Measurements from ENCODE around the gene TADA1. TPM values are rescaled to one million over a fixed set of nuclear protein-coding genes. Genes with fewer than 3 reads are reported as not detected.
A peak's percentile ranks its signal among the peaks of the same experiment; 100 is the strongest.

The TADA1 gene, protein sequence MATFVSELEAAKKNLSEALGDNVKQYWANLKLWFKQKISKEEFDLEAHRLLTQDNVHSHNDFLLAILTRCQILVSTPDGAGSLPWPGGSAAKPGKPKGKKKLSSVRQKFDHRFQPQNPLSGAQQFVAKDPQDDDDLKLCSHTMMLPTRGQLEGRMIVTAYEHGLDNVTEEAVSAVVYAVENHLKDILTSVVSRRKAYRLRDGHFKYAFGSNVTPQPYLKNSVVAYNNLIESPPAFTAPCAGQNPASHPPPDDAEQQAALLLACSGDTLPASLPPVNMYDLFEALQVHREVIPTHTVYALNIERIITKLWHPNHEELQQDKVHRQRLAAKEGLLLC
- 10 to 100 TPM; 10.5 to 11.1 TPM for total RNA-seq

DNA sequence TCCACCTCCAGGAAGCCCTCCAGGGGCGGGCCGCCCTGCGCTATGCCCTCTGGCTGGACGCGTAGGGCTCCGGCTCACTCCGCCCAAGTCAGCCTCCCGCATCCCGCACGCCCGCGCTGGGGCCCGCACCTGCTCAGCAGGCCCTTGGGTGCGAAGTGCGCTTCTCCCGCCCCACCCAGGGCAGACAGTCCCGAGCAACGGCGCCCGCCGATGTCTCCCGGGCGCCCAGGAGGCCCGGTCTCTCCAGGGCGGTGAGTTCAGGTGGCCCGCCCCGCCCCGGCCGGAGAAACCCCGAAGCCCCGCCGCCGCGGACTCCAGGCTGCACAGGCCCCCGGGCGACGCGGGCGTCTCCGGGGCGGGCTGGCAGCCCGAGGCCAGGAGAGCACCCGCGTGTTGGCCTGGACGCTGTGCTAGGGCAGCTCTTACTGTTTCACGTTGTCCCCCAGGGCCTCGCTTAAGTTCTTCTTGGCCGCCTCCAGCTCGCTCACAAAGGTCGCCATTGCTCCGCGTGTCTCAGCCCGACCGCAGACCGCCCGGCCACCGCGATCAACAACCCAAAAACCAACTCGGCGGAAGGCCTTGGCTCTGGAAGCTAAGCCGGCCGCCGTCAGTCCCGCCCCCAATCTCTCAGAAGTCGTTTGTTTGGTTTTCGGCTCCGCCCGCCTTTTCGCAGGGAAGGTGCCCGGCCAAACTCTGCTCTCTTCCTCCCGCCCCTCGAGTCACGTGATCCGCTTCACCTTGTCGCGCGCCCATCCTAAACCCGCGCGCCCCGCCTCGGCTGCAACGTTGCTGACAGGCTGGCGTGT is at the start of gene TADA1:
Gene TADA1, minus strand, starts transcription at position 531 of the 806 bp plus-strand sequence. Its CDS starts 31 bp downstream, at position 500.
- H3K36me3 Mint-ChIP-seq (ENCODE audit: low read depth): peaks cover 14% of the 10 kb centered on the region
- peak; percentile 93 for ATAC-seq (replicated peaks)
- peak within 1 kb of the TSS; percentile 85 for H3K4me3 Mint-ChIP-seq
- no peaks in the 10 kb centered on the region for H3K27me3 Mint-ChIP-seq
- H3K9me3 Mint-ChIP-seq: no peaks in the 10 kb centered on the region
- H3K4me1 Mint-ChIP-seq: peaks cover 19% of the 10 kb centered on the region
- H3K27ac Mint-ChIP-seq: peak within 1 kb of the TSS; percentile 89

DNA sequence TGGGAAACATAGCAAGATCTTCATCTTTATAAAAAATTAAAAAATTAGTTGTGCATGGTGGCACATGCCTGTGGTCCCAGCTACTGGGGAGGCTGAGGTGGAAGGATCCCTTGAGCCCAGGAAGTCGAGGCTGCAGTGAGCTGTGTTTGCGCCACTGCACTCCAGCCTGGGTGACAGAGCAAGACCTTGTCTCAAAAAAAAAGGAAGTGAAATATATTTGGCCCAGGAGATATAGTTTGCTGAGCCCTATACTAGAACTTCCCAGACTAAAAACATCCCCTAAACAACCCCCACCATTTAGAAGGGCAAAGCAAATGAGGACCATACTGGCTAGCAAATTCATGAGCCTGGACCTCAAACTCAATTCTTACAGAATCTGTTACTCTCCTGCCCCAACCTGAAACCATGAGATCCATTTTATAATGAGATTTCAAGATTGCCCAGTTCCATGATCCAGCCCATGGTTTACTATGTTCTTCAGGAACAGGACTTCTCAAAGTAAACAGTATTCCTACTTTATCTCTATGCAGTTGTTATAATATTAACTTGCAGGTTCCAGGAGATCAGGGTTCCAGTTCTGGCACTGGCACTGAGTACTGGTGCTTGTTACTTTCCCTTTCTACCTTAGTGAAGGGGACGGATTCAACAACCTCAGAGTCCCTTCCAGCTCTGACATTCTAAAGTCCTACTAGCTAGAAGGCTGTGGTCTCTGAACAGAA is 48.9 kb upstream of the TADA1 start:
- H3K4me3 Mint-ChIP-seq: no peak overlapping the region
- no peak for ATAC-seq (replicated peaks)
- no peaks in the 10 kb centered on the region for H3K36me3 Mint-ChIP-seq (ENCODE audit: low read depth)
- no peaks in the 10 kb centered on the region for H3K9me3 Mint-ChIP-seq
- H3K27ac Mint-ChIP-seq: no peak overlapping the region
- no peaks in the 10 kb centered on the region for H3K4me1 Mint-ChIP-seq
- H3K27me3 Mint-ChIP-seq: peaks cover 32% of the 10 kb centered on the region

DNA sequence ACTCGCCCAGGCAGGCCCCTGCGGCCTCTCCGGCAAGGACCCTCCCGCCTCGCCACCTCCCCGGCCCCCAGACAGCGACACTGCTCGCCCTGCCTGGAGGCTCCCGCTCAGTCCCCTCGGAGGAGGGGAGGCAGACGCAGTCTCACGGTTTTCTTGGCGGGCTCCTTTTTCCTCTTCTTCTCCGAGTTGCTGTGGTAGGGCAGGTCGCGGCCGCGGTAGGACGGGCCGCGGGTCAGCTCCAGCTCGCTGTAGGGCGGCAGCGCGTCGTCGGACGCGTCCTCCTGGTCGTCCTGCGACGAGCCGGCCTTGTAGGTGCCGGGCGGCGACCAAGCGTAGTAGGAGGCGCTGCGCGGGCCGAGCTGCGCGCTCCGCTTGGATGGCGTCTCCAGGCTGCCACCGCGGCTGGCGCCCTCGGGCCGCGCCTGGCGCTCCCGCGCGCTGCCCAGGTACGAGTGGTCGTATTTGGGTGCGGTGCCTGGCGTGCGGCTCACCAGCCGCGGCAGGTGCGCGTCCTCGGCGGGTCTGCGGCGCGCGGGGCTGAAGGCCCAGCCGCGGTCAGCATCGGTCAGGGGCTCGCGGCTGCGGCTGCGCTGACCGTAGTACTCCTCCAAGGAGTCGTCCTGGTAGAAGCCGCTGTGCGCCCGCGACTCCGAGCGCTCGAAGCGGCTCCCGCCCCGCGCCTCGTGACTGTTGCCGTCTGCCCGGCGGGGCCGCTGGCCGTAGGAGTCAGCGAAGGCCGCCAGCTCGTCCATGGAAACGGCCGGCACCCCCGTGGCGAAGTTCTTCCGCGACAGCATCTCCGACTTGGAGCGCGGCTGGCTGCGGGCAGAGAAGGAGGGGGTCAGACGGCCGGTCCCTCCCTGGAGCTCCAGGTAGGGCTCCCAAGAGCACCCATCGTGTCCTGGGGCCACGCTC is 44.8 kb upstream of the TADA1 start:
- Mint-ChIP-seq H3K36me3 (ENCODE audit: low read depth) (no peaks in the 10 kb centered on the region), H3K4me3 (no peak overlapping the region), H3K9me3 (no peaks in the 10 kb centered on the region), H3K4me1 (no peaks in the 10 kb centered on the region), H3K27me3 (peaks cover 35% of the 10 kb centered on the region), H3K27ac (no peak overlapping the region)
- no peak for ATAC-seq (replicated peaks)

DNA sequence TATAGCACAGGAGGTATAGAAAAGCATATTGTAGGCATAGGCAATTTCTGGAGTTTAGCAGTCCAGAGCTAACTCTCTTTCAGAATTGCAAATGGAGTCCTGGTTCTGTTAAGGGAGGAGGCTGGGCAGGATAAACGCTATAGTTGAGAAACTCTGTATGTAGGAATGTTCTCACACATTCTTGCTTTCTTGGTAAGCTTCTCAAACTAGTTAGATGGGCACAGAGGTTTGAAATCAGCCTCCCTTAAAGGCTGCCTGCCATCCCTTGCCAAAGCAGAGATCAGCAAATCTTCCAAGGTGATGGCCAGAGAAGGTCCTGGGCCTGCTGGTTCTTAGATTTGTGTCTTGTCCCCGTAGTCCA is 42.9 kb upstream of the TADA1 start:
- no peak overlapping the region for H3K27ac Mint-ChIP-seq
- no peak overlapping the region for H3K4me3 Mint-ChIP-seq
- H3K36me3 Mint-ChIP-seq (ENCODE audit: low read depth): no peaks in the 10 kb centered on the region
- H3K9me3 Mint-ChIP-seq: no peaks in the 10 kb centered on the region
- H3K4me1 Mint-ChIP-seq: no peaks in the 10 kb centered on the region
- H3K27me3 Mint-ChIP-seq: peaks cover 32% of the 10 kb centered on the region
- no peak for ATAC-seq (replicated peaks)

DNA sequence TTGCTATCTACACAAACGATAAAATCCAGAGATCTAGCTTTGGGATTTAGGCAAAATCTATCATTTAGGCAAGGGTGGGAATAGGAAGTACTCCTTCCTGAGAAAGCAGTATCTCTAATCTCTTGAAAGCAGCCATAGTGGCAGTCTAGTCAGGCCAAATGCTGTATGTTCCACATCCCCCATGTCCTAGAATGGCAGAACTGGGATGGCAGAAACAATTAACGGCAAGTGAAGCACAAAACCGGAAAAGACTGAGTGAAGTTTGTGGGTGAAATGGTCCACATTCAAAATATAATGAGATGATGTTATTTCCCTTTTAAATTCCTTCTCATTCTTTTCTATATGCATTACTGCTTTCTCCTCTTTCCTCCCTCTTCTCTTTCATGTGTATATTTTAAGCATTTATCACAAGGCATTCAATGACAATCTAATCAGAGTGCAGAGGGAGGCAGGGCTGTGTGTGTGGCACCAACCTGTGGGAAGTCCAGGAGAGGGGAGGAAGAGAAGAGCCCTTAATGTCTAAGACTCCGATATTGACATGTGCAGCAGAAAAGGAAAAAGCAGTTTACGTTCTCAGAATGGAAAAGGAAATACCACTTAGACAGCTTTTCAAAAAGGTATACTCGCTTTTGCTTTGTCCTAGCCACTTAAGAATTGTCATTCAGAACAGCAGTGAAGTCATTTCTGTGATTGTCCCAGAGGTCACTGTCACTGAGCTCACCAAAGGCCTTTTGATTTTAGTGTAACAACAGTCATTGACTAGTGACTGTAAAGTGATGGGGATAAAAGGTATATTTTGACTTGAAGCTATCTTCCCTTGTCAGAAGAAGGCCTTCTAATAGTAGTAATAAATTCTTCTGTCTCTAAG is 42.3 kb upstream of the TADA1 start:
- ATAC-seq (replicated peaks): no peak
- no peaks in the 10 kb centered on the region for H3K4me1 Mint-ChIP-seq
- H3K4me3 Mint-ChIP-seq: no peak overlapping the region
- H3K27ac Mint-ChIP-seq: no peak overlapping the region
- no peaks in the 10 kb centered on the region for H3K9me3 Mint-ChIP-seq
- H3K36me3 Mint-ChIP-seq (ENCODE audit: low read depth): no peaks in the 10 kb centered on the region
- H3K27me3 Mint-ChIP-seq: peaks cover 32% of the 10 kb centered on the region

DNA sequence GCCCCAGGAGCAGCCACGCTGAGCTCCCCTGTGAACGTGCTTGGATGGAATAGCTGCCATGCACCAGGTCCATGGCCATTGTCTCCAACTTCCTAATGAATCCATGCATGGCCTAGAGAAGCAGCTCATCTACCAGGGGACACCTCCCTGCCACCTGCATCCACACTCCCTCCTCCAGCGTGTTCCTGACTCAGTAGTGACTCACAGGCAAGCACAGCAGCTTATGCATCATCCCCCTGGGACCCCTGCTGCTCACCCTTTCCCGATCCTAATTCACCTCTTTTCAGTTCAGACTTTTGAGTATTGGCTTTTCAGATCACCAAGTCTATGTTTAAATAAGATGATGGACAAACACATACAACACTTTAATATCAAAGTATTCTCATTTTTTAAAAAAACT is 39.9 kb upstream of the TADA1 start:
- H3K27ac Mint-ChIP-seq: no peak overlapping the region
- ATAC-seq (replicated peaks): no peak

DNA sequence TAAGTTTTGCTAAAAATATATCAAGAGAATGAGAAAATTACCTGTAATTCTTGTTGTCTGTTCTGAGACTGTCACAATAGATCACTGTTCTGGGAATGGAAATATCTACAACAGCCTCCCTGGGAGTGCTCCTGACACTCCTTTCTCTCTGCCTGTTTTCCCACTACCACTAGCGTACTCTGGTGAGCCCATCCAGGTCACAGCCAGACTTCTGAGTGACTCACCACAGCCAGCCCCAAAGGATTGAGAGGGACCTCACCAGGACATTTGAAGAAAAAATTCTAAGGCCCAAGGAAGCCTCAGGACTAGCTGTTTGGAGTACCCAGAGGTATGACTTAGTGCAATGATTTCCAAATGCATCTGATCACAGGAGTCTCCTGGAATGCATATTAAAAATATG is 39.0 kb upstream of the TADA1 start:
- peaks cover 19% of the 10 kb centered on the region for H3K27me3 Mint-ChIP-seq
- H3K36me3 Mint-ChIP-seq (ENCODE audit: low read depth): no peaks in the 10 kb centered on the region
- no peak overlapping the region for H3K27ac Mint-ChIP-seq
- no peak overlapping the region for H3K4me3 Mint-ChIP-seq
- H3K9me3 Mint-ChIP-seq: no peaks in the 10 kb centered on the region
- no peaks in the 10 kb centered on the region for H3K4me1 Mint-ChIP-seq
- no peak for ATAC-seq (replicated peaks)

More for the DNA sequence above, 39.9 kb upstream of the TADA1 start:
- no peaks in the 10 kb centered on the region for H3K9me3 Mint-ChIP-seq
- H3K27me3 Mint-ChIP-seq: peaks cover 21% of the 10 kb centered on the region
- H3K4me3 Mint-ChIP-seq: no peak overlapping the region
- H3K4me1 Mint-ChIP-seq: no peaks in the 10 kb centered on the region
- H3K36me3 Mint-ChIP-seq (ENCODE audit: low read depth): no peaks in the 10 kb centered on the region

DNA sequence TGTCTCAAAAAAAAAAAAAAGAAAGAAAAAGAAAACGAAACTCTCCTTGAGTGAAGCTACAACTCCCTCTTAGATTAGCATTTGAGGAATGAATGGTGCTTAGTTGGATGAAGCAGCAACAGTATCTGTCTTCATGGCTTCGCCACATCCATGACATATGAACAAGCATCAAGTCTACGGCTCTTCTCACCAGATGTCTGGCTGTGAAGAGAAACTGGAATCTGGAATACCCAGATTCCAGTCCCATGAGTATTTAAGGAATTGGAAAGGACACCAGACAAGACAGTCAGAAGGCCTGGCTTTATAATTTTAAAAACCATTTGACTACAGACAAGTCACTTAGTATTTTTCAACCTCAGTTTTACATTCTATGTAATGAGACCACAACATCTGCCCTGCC is 38.0 kb upstream of the TADA1 start:
- no peak overlapping the region for H3K27ac Mint-ChIP-seq
- H3K9me3 Mint-ChIP-seq: no peaks in the 10 kb centered on the region
- H3K27me3 Mint-ChIP-seq: peaks cover 10% of the 10 kb centered on the region
- ATAC-seq (replicated peaks): no peak
- no peaks in the 10 kb centered on the region for H3K36me3 Mint-ChIP-seq (ENCODE audit: low read depth)
- H3K4me1 Mint-ChIP-seq: no peaks in the 10 kb centered on the region
- H3K4me3 Mint-ChIP-seq: no peak overlapping the region

DNA sequence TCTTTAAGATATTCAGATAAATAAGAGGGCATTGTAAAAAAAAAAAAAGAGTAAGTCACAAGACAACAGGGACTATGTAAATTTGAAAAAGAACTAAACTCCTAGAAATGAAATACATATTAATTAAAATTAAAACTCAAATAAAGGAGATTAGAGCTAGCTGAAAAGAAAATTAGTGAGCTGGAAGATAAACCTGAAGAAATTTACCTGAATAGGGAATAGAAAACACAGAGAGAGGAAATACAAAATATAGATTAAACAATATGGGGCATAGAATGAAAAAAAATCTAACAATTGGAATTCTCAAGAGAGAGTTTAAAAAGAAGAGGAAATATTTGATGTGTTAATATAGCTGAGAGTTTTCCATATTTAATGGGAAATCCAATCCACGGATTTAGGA is 35.6 kb upstream of the TADA1 start:
- Mint-ChIP-seq H3K27ac (no peak overlapping the region), H3K36me3 (ENCODE audit: low read depth) (no peaks in the 10 kb centered on the region), H3K27me3 (no peaks in the 10 kb centered on the region), H3K4me1 (no peaks in the 10 kb centered on the region), H3K9me3 (no peaks in the 10 kb centered on the region), H3K4me3 (no peak overlapping the region)
- no peak for ATAC-seq (replicated peaks)

DNA sequence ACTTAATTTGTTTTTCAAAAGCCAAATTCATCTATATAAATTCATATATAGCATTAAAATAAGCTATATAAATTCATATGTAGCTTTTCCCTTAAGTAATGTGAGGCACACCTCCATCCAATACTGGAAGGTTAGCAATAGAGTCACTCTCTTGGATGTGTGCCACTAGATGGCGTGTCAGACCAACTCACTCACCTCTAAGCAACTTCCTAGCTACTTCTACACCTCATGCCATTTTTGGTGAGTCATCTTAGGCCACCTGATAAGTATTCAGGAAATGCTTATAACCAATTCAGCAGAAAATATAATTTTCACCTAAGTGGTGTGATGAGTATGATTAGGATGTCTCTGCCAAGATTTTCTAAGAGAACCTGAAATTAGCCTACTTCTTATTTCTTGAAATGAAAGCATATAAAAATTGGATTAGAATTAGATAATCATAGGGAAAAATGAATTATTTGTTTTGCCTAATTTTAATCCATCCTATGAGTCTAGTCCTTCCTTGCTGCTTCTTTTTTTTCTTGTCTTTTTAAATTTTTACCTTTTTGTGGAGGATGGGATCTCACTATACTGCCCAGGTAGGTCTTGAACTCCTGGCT is 34.4 kb upstream of the TADA1 start:
- ATAC-seq (replicated peaks): peak; percentile 83
- H3K27me3 Mint-ChIP-seq: no peaks in the 10 kb centered on the region
- no peaks in the 10 kb centered on the region for H3K36me3 Mint-ChIP-seq (ENCODE audit: low read depth)
- no peak overlapping the region for H3K27ac Mint-ChIP-seq
- H3K9me3 Mint-ChIP-seq: no peaks in the 10 kb centered on the region
- H3K4me3 Mint-ChIP-seq: no peak overlapping the region
- peaks cover 3% of the 10 kb centered on the region for H3K4me1 Mint-ChIP-seq

DNA sequence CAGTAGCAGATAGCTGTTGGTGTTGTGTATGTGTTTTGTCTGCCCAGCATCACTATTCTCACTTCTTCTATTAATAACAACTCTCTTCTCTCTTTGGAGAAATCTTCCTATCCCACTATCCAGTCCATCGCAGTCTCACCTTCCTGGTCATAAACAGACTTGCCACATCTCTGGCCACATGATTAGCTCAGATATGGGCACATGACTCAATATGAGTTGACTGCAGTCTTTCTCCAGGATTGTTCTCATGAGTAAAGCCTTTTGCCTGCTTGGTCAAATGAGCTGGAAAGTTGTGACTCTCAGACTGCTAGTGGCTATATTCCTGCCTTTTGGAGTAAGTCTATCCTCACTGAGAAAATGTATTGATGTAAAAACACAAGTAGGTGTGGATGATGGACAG is 32.9 kb upstream of the TADA1 start:
- Mint-ChIP-seq H3K27me3 (peaks cover 5% of the 10 kb centered on the region), H3K4me1 (peaks cover 3% of the 10 kb centered on the region), H3K9me3 (no peaks in the 10 kb centered on the region), H3K27ac (no peak overlapping the region), H3K36me3 (ENCODE audit: low read depth) (no peaks in the 10 kb centered on the region), H3K4me3 (no peak overlapping the region)
- ATAC-seq (replicated peaks): no peak

DNA sequence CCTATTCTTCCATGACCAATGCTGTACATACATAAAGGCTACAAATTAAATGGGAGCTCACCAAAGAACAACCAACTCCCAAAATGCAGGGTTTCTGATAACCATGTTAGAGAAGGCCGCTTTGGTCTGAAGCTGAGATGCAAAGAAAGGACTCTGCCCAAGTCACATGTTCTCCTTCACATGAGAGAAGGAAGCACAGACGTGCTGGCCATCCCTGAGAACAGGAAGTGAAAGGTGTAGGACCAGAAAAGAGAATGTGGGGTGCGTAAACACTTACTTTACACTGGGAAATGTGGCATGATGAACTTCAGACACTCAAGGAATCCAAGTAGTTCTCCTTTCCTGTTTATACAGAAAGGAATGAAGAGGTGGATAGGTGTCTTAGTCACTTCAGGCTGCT is 31.7 kb upstream of the TADA1 start:
- H3K27ac Mint-ChIP-seq: no peak overlapping the region
- H3K27me3 Mint-ChIP-seq: peaks cover 5% of the 10 kb centered on the region
- H3K4me1 Mint-ChIP-seq: peaks cover 3% of the 10 kb centered on the region
- no peaks in the 10 kb centered on the region for H3K9me3 Mint-ChIP-seq
- H3K36me3 Mint-ChIP-seq (ENCODE audit: low read depth): no peaks in the 10 kb centered on the region
- no peak for ATAC-seq (replicated peaks)
- H3K4me3 Mint-ChIP-seq: no peak overlapping the region

DNA sequence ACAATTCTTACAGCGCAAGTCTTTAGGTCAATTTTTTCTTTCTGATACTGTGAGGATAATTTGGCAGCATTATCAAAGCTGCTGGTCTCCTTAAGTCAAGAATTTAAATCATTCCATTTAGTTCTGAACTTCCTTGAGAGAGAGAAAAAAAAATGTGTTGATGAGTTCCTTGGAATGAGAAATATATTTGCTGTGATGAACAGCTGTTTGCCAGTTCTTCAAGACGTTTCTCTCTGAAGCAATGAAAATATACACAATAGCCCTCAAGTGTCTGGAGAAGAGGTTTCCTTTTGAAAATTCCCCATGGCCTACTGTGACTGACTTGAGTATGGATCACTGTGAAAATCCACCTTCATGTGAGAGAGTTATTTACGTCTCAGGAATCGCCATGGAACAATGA is 31.0 kb upstream of the TADA1 start:
- Mint-ChIP-seq H3K4me3 (no peak overlapping the region), H3K4me1 (peaks cover 3% of the 10 kb centered on the region), H3K27me3 (peaks cover 5% of the 10 kb centered on the region), H3K27ac (no peak overlapping the region), H3K36me3 (ENCODE audit: low read depth) (no peaks in the 10 kb centered on the region), H3K9me3 (no peaks in the 10 kb centered on the region)
- ATAC-seq (replicated peaks): no peak

Data from activated T-helper 17 cell treated with anti-CD3 and anti-CD28 coated beads, Interleukin-2, amount 50 U/mL, for 72 hours (primary cell).